Loucy (cell line): ENCODE results near the gene SLC31A1.

Experiments
- EZH2phosphoT487 ChIP-seq: fragments of 200-600 bp; IDR thresholded peaks from 2 replicates; pipeline ENCODE4 v1.6.1; 2018; ENCODE audit warnings: antibody characterized with exemption, mild to moderate bottlenecking, moderate library complexity, borderline replicate concordance
- TF ChIP-seq, protein P1 (sequence below): fragments of 200-600 bp; sonication (generic); conservative IDR thresholded peaks from 2 replicates; pipeline ENCODE4 v1.5.1; 2014; ENCODE audit warnings: mild to moderate bottlenecking, antibody characterized with exemption, low read length

DNA sequence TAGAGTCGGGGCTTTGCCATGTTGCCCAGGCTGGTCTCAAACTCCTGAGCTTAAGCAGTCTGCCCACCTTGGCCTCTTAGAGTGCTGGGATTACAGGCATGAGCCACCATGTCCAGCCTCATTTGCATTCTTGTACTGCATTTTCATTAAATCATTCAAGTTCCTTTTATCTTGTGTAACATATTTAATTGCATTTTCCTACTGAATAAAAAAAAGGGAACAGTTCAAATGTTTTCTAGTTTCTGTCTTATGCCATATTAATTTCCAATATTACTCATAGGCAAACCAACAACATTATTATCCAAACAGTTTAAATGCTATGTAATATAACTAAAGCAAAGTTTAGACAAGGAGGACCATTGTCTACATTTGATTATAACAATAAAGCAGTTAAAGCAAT lies 6.1 kb downstream of the SLC31A1 start:
- TF ChIP-seq, protein P1, sequence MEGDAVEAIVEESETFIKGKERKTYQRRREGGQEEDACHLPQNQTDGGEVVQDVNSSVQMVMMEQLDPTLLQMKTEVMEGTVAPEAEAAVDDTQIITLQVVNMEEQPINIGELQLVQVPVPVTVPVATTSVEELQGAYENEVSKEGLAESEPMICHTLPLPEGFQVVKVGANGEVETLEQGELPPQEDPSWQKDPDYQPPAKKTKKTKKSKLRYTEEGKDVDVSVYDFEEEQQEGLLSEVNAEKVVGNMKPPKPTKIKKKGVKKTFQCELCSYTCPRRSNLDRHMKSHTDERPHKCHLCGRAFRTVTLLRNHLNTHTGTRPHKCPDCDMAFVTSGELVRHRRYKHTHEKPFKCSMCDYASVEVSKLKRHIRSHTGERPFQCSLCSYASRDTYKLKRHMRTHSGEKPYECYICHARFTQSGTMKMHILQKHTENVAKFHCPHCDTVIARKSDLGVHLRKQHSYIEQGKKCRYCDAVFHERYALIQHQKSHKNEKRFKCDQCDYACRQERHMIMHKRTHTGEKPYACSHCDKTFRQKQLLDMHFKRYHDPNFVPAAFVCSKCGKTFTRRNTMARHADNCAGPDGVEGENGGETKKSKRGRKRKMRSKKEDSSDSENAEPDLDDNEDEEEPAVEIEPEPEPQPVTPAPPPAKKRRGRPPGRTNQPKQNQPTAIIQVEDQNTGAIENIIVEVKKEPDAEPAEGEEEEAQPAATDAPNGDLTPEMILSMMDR: no peak
- no peak for TF ChIP-seq EZH2phosphoT487
